Breast epithelium (tissue), 4 donors: ENCODE measurements around the gene COL6A5. TPM values are rescaled to one million over a fixed set of nuclear protein-coding genes. Genes with fewer than 3 reads are reported as not detected.

Experiments
- DNase-seq, 2 donors: peaks; one replicate each; pipeline ENCODE4 v3.0.0-alpha.2; 2019; ENCODE audit warnings: low spot score in 2 of 2
- H3K27ac ChIP-seq, 2 donors: fragments of 200-600 bp; sonication (generic) in 1 of 2; one replicate each; pipeline ENCODE4 v1.5.1; 2016 to 2019; ENCODE audit warnings: mild to moderate bottlenecking in 1 of 2
- H3K27me3 ChIP-seq, 2 donors: fragments of 200-600 bp; sonication (generic) in 1 of 2; one replicate each; pipeline versions ENCODE4 v1.5.1 to v1.6.0; 2017 to 2019; ENCODE audit warnings: control low read depth in 1 of 2, mild to moderate bottlenecking in 1 of 2
- H3K36me3 ChIP-seq: fragments of 200-600 bp; one replicate; pipeline ENCODE4 v1.5.1; 2019
- H3K4me1 ChIP-seq, 2 donors: fragments of 200-600 bp; sonication (generic); one replicate each; pipeline ENCODE4 v1.5.1; 2016 to 2019; ENCODE audit warnings: control low read depth in 1 of 2
- H3K4me3 ChIP-seq, 3 donors: fragments of 200-600 bp; sonication (generic); 1 replicate in 2 of 3; 2 replicates in 1 of 3; pipeline ENCODE4 v1.5.1; 2016 to 2019; ENCODE audit warnings: mild to moderate bottlenecking in 3 of 3, moderate library complexity in 2 of 3
- H3K9me3 ChIP-seq, 2 donors: fragments of 200-600 bp; sonication (generic) in 1 of 2; one replicate each; pipeline ENCODE4 v1.5.1; 2016 to 2019; ENCODE audit warnings: control low read depth in 1 of 2
- CTCF ChIP-seq, 3 donors: fragments of 450-650 bp; IDR thresholded peaks; one replicate each; pipeline ENCODE4 v1.5.1; 2016 to 2017; ENCODE audit warnings: antibody characterized with exemption in 3 of 3, mild to moderate bottlenecking in 3 of 3, moderate library complexity in 3 of 3
- POLR2A ChIP-seq: fragments of 450-650 bp; IDR thresholded peaks from one replicate; pipeline ENCODE4 v1.6.1; 2016; ENCODE audit warnings: antibody characterized with exemption, mild to moderate bottlenecking, moderate library complexity
- POLR2AphosphoS5 ChIP-seq, 3 donors: sonication (generic); formaldehyde crosslinking; IDR thresholded peaks; one replicate each; pipeline ENCODE4 v1.6.1; 2017; ENCODE audit warnings: antibody characterized with exemption in 3 of 3
- intact Hi-C: fragments of 100-400 bp; cut with DNase I; formaldehyde crosslinking; loops from one replicate; pipeline ENCODE4 v1.15.1; 2023; ENCODE audit warnings: low total_unique reads
- total RNA-seq, 3 donors: library from RNA; depleted of rRNA; stranded (reverse); fragments of >200 nt; gene quantifications; one replicate each; pipeline ENCODE4 v1.1.0, GENCODE V29; 2016

Gene COL6A5
- total RNA-seq, 3 donors from 2014 or later, result not detected

- no peaks in the 10 kb centered on the region for H3K27me3 ChIP-seq
- H3K27ac ChIP-seq, result no peak overlapping the region
- TF ChIP-seq POLR2A, result no peak
- TF ChIP-seq POLR2AphosphoS5 (IDR thresholded peaks at IDR 0.05), result no peak
- no peak for TF ChIP-seq CTCF (IDR thresholded peaks at IDR 0.05)
- no peak for DNase-seq
- no peaks in the 10 kb centered on the region for H3K9me3 ChIP-seq
- no peaks in the 10 kb centered on the region for H3K36me3 ChIP-seq
- no peaks in the 10 kb centered on the region for H3K4me1 ChIP-seq
- intact Hi-C loops, result no loop called here
- H3K4me3 ChIP-seq, result no peak overlapping the region
These were observed 122.8 kb downstream of the COL6A5 start for GRCh38 chr3:130468311-130468710.

GRCh38 chr3:130470126-130470525 is 124.7 kb downstream of the COL6A5 start:
- Histone ChIP-seq H3K27me3 (no peaks in the 10 kb centered on the region), H3K36me3 (no peaks in the 10 kb centered on the region), H3K4me3 (no peak overlapping the region), H3K9me3 (no peaks in the 10 kb centered on the region), H3K27ac (no peak overlapping the region), H3K4me1 (no peaks in the 10 kb centered on the region)
- DNase-seq, result peak in 1 of 2 donors; percentile 50
- intact Hi-C loops, result no loop called here
- TF ChIP-seq CTCF (IDR thresholded peaks at IDR 0.05) (no peak), POLR2A (no peak), POLR2AphosphoS5 (IDR thresholded peaks at IDR 0.05) (no peak)

- Histone ChIP-seq H3K36me3 (no peaks in the 10 kb centered on the region), H3K4me1 (no peaks in the 10 kb centered on the region), H3K27ac (no peak overlapping the region), H3K9me3 (no peaks in the 10 kb centered on the region), H3K27me3 (no peaks in the 10 kb centered on the region), H3K4me3 (no peak overlapping the region)
- intact Hi-C loops, result no loop called here
- no peak for TF ChIP-seq POLR2AphosphoS5 (IDR thresholded peaks at IDR 0.05)
- no peak for TF ChIP-seq POLR2A
- TF ChIP-seq CTCF (IDR thresholded peaks at IDR 0.05), result no peak
- no peak for DNase-seq
These were observed 127.9 kb downstream of the COL6A5 start for GRCh38 chr3:130473416-130473815.

GRCh38 chr3:130480736-130481135 is 135.3 kb downstream of the COL6A5 start:
- Histone ChIP-seq H3K9me3 (no peaks in the 10 kb centered on the region), H3K27ac (no peak overlapping the region), H3K27me3 (no peaks in the 10 kb centered on the region), H3K4me3 (no peak overlapping the region), H3K36me3 (no peaks in the 10 kb centered on the region), H3K4me1 (no peaks in the 10 kb centered on the region)
- intact Hi-C loops, result no loop called here
- DNase-seq, result no peak
- TF ChIP-seq CTCF (IDR thresholded peaks at IDR 0.05), result no peak
- TF ChIP-seq POLR2A, result no peak
- TF ChIP-seq POLR2AphosphoS5 (IDR thresholded peaks at IDR 0.05), result no peak

- Histone ChIP-seq H3K4me3 (no peak overlapping the region), H3K27ac (no peak overlapping the region), H3K36me3 (no peaks in the 10 kb centered on the region), H3K27me3 (no peaks in the 10 kb centered on the region), H3K4me1 (no peaks in the 10 kb centered on the region), H3K9me3 (no peaks in the 10 kb centered on the region)
- no peak for DNase-seq
- TF ChIP-seq CTCF (IDR thresholded peaks at IDR 0.05), result no peak
- intact Hi-C loops, result no loop called here
These were observed 142.8 kb downstream of the COL6A5 start for GRCh38 chr3:130488288-130488687.
